Colonic mucosa (tissue), 4 donors: Measurements from ENCODE around the gene MAFB. TPM values are rescaled to one million over a fixed set of nuclear protein-coding genes. Genes with fewer than 3 reads are reported as not detected.

Source experiments
- DNase-seq: peaks from one replicate; pipeline ENCODE4 v3.0.0-alpha.2; 2020
- H3K27ac ChIP-seq: fragments of 200-600 bp; one replicate; pipeline ENCODE4 v1.8.0; 2021
- H3K27me3 ChIP-seq: fragments of 200-600 bp; one replicate; pipeline ENCODE4 v1.8.0; 2021
- H3K36me3 ChIP-seq: fragments of 200-600 bp; one replicate; pipeline ENCODE4 v1.8.0; 2021
- H3K4me1 ChIP-seq: fragments of 200-600 bp; one replicate; pipeline ENCODE4 v1.8.0; 2021; ENCODE audit warnings: mild to moderate bottlenecking
- H3K4me3 ChIP-seq: fragments of 200-600 bp; one replicate; pipeline ENCODE4 v1.8.0; 2021
- H3K9ac ChIP-seq, 2 donors: one replicate each; pipeline ENCODE4 v1.7.0; 2013; ENCODE audit warnings: control low read depth in 2 of 2, low read depth in 2 of 2, low read length in 2 of 2
- H3K9me3 ChIP-seq: fragments of 200-600 bp; one replicate; pipeline ENCODE4 v1.8.0; 2021
- intact Hi-C: fragments of 100-400 bp; cut with DNase I; formaldehyde crosslinking; loops from one replicate; pipeline ENCODE4 v1.14.1; 2022
- total RNA-seq, 2 donors: library from RNA; stranded (reverse); fragmentation: NEBNext Ultra II Directional in 1 of 2; extraction: Animal tissue kit (Norgen Biotek cat#: 25700) in 1 of 2; gene quantifications; one replicate each; pipeline ENCODE4 v1.2.1, GENCODE V29; 2021
- TF ChIP-seq, protein P1 (sequence below): fragments of 200-600 bp; IDR thresholded peaks from one replicate; pipeline ENCODE4 v1.8.0; 2022; ENCODE audit warnings: antibody characterized with exemption, mild to moderate bottlenecking
- donor health status: healthy.
- donor health status: DM: no; HTN: no; CAD: no.
- donor health status: DM: no; HTN: no; CAD: no.

The MAFB gene
- total RNA-seq, 2 donors from 2014 or later, result 2.8 to 11.2 TPM

DNA sequence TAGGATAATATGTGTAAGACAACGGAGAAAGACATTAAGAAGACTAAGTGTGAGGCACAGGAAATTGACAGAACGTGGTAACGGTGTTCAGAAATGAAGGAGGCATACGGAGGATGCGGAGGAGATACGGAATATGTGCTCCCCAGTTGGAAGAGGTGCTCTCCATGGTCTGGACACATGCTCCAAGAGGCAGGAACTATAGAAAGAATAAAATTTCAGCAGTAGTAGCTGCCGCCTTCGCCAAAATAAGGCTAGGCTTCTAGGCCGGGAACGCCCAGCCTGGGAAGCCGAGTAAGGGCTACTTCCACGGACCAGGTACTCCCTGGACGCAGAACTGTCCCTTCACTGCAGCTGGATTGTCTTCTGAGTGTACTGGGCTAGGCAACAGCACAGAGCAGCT lies 7.4 kb downstream of the MAFB start:
- no peak for DNase-seq
- no peaks in the 10 kb centered on the region for H3K4me1 ChIP-seq
- TF ChIP-seq, protein P1, sequence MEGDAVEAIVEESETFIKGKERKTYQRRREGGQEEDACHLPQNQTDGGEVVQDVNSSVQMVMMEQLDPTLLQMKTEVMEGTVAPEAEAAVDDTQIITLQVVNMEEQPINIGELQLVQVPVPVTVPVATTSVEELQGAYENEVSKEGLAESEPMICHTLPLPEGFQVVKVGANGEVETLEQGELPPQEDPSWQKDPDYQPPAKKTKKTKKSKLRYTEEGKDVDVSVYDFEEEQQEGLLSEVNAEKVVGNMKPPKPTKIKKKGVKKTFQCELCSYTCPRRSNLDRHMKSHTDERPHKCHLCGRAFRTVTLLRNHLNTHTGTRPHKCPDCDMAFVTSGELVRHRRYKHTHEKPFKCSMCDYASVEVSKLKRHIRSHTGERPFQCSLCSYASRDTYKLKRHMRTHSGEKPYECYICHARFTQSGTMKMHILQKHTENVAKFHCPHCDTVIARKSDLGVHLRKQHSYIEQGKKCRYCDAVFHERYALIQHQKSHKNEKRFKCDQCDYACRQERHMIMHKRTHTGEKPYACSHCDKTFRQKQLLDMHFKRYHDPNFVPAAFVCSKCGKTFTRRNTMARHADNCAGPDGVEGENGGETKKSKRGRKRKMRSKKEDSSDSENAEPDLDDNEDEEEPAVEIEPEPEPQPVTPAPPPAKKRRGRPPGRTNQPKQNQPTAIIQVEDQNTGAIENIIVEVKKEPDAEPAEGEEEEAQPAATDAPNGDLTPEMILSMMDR, result no peak
- no peak overlapping the region for H3K27ac ChIP-seq
- intact Hi-C loops, result no loop called here
- H3K36me3 ChIP-seq, result no peaks in the 10 kb centered on the region
- H3K27me3 ChIP-seq, result peaks cover 45% of the 10 kb centered on the region
- H3K9ac ChIP-seq, result no peak overlapping the region
- H3K9me3 ChIP-seq, result no peaks in the 10 kb centered on the region
- H3K4me3 ChIP-seq, result no peak overlapping the region

DNA sequence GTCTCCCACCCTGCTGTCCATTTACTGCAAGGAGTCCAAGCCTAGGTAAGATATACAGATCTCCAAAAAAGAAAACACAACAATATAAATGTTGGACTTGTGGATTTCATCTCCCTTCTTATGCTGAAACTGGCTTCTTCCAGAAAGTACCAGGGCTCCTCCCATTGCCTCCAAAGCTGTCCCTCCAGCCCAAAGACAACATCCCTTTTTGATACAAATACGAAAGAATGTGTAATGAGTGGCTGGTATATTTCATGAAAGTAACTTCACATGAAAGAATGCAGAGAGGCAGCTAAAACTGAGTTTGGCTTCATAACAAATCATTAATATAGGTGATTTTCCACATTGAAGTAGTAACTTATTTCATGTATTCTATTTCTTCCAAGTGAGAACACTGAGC lies 7.9 kb downstream of the MAFB start:
- no peak for DNase-seq
- Histone ChIP-seq H3K4me3 (no peak overlapping the region), H3K27me3 (peaks cover 40% of the 10 kb centered on the region), H3K27ac (no peak overlapping the region), H3K4me1 (no peaks in the 10 kb centered on the region), H3K36me3 (no peaks in the 10 kb centered on the region), H3K9me3 (no peaks in the 10 kb centered on the region), H3K9ac (no peak overlapping the region)
- intact Hi-C loops, result no loop called here
- TF ChIP-seq, protein P1, result no peak

DNA sequence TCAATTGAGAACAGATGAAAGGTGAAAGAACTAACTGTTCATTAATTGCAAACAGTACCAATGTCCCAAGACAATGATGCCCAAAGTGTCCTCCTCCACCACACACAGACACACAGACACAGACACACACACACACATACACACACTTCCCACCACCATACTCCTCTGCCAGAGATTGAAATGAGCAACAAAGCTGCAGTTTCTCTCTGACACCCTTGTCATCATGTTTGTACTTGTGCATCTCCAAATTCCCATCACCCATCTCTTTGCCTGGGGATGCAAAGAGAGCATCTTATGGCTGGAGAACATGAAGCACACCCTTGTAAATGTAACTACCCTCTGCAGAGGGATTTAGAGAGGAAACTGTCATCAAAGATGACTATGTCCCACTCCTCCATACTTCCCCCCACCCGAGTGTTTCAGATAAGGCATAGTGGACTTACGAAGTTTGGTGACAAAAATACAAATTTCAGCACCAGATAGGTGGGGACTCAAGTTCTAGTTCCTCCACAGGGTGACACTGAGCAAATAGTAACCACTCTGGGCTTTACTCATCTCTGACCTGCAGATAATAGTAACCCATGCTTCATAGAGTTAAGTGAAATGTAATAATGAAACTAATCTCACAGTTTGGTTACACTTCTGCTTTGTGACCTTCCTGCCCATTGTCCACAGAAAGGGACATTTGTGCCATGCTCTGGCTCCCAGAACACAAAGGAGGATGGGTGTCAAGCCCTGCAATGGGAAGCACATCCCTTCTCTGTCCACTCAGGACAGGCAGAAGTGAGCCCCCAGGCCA lies 8.7 kb downstream of the MAFB start:
- TF ChIP-seq, protein P1, result no peak
- H3K4me1 ChIP-seq, result no peaks in the 10 kb centered on the region
- no peak for DNase-seq
- no peak overlapping the region for H3K4me3 ChIP-seq
- intact Hi-C loops, result no loop called here
- H3K27ac ChIP-seq, result no peak overlapping the region
- no peaks in the 10 kb centered on the region for H3K36me3 ChIP-seq
- no peaks in the 10 kb centered on the region for H3K9me3 ChIP-seq
- H3K9ac ChIP-seq, result no peak overlapping the region
- peaks cover 36% of the 10 kb centered on the region for H3K27me3 ChIP-seq

DNA sequence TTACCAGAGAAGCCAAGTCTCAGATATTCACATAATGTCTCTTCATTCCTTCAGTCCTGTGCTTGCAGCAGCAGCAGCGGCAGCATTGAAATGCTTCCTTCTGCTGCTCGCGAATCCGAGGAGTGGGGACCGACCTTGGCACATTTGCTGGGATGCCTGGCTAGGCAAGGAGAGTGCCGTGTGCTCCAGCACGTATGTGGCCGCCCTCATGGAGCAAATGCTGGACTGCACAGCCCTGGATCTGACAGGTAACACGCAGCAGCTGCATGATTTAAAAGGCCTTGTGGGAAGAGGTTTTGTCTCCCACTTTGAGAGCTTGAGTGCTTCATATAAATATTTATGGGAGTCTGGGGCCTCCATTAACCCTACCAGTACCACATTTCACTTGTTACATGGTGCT lies 9.9 kb downstream of the MAFB start:
- Histone ChIP-seq H3K4me1 (no peaks in the 10 kb centered on the region), H3K9ac (no peak overlapping the region), H3K4me3 (no peak overlapping the region), H3K9me3 (no peaks in the 10 kb centered on the region), H3K27me3 (peaks cover 24% of the 10 kb centered on the region), H3K36me3 (no peaks in the 10 kb centered on the region), H3K27ac (no peak overlapping the region)
- intact Hi-C loops, result no loop called here
- DNase-seq, result no peak
- TF ChIP-seq, protein P1, result no peak

DNA sequence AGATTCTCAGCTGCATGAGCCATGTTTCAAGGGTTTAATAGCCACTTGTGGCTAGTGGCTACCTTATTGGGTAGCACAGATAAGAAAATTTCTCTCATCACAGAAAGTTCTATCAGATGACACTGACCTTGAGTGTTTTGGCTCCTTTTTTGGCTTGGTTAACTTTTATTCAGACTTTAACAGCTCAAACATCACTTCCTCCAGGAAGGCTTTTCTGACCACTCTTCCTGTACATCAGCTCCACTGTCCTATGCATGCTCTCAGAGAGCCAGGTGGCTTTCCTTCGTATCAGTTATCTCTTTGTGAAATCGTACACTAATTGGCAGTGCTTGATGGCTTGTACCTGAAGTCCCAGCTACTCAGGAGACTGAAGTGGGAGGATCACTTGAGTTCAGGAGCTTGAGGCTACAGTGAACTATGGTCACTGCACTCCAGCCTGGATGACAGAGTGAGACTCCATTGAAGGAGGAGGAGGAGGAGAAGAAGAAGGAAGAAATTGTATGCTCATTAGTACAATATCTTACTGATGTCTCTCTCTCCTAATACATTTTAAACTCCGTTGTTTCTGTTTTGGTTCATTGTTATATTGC lies 10.7 kb downstream of the MAFB start:
- intact Hi-C loops, result no loop called here
- Histone ChIP-seq H3K36me3 (no peaks in the 10 kb centered on the region), H3K4me1 (no peaks in the 10 kb centered on the region), H3K27me3 (peaks cover 16% of the 10 kb centered on the region), H3K4me3 (no peak overlapping the region), H3K9ac (no peak overlapping the region), H3K9me3 (no peaks in the 10 kb centered on the region), H3K27ac (no peak overlapping the region)
- TF ChIP-seq, protein P1, result no peak
- no peak for DNase-seq
